SKM-1 (cell line): ENCODE data around the gene GLI2.

Experiments
- DNase-seq: peaks from one replicate; lab custom pipeline; 2025; ENCODE audit not compliant: unreplicated experiment; lab: John Stamatoyannopoulos, UW

Gene GLI2

DNA sequence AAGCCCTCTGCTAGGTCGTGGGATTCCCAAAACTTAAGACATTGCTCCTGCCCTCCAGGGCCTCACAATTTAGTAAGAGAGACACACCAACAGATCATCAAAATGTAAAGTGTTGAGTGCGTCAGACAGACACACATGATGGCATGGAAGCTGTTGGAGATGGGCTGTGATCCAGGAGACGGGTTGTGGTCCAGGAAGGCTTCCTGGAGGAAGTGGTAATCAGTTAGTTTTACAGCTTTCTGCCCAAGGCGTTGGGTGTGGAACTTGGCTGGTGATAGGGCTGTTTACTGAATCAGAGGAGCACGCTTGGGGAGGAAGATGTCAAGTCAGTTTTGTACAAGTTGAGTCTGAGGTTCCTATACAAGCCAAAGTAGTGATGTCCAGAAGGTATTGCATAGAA lies 24.0 kb upstream of the GLI2 start:
- no peak for DNase-seq

DNA sequence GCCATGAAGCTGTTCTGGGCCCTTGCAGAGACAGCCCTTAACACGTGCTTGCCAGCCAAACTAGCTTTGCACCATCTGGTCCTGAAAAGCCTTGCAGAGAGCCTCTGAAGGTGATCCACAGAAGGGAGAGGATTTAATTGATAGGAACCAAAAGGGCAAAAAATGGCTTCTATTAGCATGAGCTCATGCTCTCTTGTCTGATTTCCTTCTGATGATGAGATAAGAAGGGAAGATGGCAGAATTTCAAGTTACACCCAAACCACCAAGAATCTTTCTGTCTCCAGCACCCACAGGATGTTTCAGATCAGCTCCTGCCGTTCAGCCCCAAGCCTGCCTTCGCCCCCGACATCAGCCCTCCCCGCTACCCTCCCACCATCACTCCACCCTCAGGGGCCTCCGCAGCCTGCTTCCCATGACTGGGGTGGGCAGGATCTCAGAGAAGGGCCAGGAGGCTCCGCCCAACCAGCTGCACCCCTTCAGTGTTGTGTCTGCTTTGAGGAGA lies 23.4 kb upstream of the GLI2 start:
- DNase-seq: no peak

DNA sequence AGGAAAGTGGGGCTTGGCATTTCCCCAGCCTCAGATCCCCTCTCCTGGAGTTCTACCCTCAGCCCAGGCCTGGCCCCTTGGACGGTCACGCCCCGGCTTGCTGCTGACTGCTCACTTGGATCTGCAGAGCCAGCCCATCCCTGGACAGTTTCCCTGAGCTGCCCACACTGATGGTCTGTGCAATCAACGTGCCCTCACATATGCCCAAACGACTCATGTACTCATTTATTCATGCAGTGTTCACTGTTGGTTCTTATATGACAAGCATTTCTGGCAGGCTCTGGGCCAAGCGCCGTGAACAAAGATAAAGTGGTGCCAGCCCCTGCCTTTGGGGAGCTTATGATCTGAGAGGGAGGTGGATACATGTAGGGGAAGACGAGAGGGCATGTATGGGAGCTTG lies 20.3 kb upstream of the GLI2 start:
- DNase-seq: no peak

DNA sequence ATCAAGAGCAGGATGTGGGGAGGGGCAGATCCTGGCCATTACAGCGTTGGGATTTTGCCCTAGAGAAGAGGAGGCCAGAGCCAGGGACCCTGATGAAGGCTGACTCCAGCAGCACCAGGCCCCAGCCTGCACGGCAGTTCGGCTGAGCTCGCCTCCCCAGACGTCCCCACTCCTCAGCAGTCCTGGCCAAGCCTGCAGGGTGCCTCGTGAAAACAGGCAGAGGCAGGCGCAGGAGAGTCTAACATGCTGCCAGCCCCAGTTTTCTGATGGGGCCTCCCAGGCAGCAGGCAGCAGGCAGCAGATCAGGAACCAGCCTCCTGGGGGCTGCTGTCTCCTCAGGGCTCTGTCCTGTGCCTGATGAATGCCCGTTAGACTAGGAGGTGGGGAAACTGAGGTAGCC lies 19.7 kb upstream of the GLI2 start:
- DNase-seq: no peak

DNA sequence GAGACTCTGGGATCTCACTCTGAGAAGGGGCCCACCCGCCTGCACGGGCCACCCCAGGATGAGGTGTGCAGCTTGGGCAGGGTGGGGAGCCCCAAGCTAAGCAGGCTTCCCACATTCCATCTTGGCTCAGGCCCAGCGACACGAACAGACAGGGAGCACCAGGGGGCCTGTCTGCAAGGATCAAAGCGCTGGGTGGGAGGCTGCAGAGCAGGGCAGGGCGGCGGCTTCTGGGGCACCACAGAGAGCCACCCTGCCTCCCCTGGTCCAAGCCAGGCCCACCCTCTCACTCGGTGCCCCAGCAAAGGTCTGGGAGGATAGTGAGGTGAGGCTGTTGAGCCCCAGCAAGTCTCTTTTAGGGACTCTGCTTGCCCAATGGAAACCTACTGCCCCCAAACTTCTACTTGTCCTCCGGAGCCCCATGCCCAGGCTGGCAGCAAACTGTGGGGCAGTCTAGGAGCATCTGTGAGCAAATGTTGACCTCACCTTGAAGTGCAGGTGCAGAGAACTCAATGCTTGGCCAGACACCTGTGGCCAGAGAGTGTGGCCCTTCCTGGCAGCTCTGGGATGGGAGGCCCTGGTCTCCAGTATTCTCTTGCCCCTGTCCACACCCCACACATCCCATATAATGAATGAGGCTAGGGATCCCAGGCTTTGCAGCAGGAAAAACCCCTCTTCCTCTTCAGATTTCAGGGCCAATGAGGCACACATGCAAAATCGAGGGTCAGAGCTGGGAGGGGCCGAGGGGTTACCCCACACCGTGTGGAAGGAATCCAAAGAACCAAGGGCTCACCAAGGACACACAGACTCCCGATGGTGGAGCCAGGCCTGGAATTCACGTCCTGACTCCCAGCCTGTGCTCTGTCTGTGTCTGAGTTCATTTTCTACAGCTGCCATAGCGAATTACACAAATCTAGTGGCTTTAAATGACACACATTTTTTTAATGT lies 18.8 kb upstream of the GLI2 start:
- no peak for DNase-seq

DNA sequence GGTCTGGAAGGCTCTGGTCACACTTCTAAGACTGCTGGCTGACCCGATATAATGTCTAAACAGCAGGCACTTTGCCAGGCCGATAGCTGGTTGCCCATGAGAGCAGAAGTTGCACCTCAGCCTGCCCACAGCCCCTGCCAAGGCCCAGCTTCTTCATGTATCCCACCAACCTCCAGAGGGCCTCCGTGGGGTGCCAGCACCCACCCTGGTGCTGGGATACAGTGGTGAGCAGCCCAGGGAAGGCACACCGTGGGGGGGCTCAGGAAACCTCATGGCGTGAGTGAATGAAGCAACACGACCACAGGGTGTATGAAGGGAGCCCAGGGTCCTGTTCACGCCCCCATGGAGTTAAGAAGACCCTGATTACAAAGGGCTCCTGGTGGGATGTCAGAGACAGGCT lies 16.2 kb upstream of the GLI2 start:
- no peak for DNase-seq

DNA sequence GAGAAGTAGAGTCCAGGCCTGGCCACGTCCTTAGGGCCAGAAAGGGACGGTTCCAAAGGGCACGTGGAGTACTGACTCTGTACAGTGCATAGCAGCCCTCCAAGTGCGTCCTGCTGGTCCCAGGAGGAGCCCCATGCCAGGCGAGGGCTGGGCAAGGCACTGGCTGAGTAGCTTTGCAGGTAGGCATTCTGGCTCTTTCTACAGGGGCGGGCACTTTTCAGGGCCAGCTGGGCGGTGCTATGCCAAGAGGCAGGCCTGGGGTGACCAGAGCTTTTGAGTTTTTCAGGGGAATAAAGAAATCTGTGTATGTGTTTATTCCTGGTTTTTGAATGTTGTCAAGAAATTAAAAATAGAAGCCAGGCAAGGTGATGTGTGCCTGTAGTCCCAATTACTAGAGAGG lies 15.4 kb upstream of the GLI2 start:
- DNase-seq: no peak

DNA sequence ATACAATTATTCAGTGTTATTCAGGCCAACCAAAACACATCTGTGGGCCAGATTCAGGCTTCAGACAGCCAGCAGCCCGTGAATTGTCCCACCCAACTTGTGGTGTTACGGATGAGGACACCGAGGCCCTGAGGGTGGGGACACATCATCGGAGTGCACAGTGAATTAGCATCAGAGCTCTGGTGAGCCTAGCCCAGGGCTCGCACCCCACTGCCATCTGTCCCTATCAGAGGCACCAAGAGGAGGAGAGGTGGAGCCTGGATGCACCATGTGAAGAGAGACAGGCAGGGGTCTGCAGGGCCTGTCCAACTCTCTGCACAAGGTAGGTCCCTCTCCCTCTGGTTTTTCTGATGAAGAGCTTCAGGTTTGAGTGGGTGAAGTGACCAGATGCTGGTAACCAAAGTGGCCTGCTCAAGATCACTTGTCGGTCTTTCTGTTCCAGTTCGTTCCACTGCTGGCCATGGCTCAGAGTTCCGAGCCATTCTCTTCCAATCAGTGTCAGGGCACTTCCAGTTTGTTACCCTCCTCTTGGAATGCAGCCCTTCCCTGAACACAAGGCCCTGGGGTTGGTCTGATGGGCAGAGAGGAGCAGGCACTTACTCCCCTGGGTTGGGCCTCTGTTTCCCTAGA lies 14.8 kb upstream of the GLI2 start:
- no peak for DNase-seq

DNA sequence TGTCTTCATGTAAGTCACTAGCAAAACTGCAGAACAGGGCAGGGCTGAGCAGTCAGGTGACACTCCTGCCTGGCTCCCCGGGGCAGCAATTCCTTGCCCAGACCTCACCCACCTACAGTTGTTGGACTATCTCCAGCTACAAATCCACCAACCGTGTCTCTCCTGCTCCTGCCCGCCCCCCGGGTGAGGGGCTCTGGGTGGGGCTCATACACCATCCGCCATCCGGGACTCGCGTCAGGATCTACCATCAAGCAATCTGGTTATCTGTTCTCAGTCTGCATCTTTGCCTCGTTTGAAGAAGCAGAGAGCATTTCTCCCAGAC lies 13.5 kb upstream of the GLI2 start:
- no peak for DNase-seq

DNA sequence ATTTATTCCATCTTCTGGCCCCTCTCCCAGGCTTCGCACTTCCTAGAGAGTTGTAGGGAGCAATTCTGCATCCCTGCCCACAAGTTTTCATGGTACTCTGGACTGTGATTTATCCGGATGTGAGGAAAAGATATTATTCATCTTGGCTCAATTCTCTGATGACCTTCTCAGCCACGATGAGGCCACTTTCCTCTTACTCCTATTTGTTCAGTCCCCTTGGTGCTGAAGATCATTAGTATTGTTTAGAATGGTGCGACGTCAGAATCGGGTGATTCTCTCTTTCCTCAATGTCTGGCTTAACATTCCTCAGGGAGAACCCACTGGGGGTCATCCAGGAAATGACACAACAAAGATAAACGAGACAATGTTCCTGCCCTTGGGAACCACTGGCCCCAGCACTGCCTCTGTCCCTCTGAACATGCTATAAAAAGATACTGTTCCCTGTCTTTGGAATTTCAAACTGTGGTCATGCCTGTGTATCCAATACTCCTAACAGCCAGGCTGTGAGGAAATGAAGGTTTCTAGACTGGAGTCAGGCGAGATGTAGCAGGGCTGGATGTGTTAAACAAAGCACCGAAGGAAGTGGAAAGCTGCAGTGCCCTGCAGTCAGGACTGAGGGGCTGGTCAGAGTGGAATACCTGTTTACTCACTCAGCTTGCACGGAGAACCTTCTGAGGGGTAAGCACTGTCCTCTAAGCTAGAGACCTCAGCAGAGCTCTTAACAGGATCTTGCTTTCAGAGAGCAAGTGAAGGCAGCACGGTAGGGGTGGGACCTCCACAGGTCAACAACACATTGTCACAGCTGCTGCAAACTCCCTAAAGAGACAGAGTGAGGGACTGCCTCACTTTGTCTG lies 12.9 kb upstream of the GLI2 start:
- DNase-seq: no peak

DNA sequence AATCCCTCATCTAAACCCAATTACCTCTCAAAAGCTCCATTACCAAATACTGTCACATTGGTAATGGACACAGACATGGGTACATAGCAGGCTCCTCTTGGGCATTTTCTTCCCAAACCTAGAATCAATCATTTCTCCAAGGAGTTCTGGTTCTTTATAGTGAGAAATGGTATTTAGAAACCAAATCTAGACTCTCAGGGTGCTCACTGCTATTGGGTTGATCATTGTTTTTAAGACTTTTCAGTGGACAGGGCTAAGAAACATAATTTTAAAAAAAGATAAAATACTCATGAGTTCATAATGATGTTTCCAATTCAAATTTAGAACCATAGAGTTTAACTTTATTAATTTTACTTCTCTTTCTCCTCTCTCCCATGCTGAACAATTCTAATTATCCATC lies 9.4 kb upstream of the GLI2 start:
- no peak for DNase-seq

DNA sequence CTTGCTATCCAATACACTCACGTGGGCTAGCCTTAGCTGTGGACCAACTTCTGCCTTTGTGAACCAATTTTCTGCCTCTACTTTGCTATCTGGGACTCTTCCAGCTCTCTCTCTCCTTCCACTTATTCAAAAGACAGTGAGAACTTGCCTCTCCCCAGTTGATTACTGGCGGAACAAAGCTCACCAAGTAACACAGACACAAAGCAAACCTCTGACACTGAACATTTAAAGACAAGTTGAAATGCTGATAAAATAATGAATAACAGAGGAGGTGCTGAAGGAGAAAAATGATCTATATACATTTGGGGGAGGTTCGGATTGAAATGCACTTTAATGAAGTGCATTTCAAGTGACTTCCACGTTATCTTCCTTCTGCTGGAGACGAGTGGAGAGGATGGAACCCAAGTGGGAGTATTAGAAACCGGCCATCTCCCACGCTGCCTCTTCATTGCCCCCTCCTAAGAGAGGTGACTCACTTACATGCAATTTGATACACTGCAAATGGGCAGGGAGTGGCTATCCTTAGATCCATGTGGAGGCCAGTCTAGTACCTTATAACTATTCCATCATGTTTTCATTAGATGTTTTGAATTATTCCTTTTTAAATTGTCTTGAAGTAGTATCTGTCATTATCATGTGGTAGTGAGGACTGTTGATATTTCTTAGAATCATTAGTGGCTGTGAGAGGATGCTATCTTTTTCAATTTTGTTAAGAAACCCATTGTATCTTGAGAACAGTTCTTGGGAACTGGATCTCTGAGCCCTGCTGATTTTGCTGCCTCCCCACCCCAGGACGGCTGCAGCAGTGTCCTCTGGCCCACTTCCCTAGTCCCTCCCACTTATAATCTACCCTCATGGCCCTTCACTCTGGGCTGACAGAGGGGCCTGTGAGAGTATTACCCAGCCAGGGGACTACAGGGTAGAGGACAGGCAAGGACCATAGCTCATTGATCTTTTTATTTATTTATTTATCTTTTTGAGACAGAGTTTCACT lies 6.0 kb upstream of the GLI2 start:
- no peak for DNase-seq

DNA sequence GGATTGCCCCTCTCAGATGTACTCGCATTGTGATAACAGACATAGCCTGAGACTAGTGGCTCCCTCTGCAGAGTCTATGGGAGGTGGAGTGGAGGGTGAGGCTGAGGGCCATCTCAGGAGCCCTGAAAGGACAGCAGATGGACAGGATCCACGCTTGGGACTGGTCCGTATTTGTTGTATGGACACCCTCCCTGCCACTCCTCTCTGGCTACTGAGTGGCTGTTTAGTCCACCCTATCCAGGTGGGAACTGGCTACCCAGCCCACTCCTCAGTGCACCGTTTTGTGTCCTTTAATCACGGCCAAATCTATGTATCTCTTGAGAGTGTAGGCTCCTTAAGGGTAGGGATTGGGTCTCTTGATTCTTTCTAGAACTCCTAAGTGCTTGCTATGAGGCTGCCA lies 4.5 kb upstream of the GLI2 start:
- no peak for DNase-seq

DNA sequence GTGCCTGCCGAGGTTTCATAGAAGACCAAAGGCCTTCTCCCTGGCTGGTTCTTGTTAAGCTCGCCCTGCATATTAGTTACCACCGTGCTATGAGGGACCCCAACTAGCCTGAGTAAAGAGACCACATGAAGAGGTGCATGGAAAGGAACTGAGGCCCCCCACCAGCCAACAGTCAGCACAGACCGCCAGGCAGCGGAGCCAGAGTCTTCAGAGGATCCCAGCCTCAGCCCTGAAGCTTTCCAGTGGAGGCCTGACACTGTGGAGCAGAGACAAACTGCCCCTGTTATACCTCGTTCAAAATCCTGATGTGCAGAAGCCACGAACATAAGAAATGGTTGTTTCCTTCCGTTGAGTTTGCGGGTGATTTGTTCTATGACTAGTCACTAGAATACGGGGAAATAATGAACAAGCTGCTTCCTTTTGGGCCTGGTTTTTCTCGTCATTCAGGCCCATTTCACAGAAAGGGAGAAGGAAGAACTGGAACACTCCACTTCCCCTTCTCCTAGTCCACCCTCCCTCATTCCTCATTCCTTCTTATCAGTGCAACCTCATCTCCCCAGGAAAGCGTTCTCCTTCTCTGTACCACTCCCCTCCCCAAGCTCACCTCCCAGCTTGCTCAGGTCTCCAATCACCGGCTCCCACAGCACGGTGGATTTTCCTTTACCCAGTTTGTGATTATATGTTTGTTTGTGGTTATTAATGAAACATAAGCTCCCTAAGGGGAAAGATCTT lies 3.0 kb upstream of the GLI2 start:
- no peak for DNase-seq

DNA sequence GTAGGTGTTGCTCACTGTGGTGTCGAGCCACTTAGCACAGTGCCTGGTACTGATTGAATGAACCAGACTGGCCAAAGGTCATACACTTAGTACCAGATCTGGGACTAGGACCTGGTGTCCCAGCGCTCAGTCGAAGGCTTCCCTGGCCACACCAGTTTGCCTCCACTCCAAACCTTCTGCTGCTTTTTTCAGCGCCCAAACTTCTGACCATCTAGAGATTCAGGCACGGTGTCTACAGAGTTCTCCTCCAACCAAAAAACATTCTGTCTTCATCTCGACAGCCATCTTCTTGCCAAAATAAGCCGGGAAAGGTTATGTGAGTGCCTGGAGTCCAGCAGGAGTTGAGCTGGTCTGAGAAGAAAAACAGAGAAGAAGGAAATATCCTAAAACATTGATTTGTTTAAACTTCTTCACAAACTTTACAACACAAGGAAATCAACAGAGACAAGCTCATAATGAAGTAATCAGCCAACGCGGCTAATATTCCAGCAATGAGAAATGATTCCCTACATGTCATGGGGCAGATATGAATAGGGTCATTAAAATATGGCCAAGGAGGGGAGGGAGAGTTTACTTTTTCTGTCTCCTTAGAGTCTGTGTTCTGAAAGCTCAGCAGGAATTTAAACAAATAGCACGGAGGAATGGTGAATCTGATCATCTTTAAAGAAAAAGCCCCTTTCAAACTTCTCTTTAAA lies 2.3 kb upstream of the GLI2 start:
- no peak for DNase-seq

DNA sequence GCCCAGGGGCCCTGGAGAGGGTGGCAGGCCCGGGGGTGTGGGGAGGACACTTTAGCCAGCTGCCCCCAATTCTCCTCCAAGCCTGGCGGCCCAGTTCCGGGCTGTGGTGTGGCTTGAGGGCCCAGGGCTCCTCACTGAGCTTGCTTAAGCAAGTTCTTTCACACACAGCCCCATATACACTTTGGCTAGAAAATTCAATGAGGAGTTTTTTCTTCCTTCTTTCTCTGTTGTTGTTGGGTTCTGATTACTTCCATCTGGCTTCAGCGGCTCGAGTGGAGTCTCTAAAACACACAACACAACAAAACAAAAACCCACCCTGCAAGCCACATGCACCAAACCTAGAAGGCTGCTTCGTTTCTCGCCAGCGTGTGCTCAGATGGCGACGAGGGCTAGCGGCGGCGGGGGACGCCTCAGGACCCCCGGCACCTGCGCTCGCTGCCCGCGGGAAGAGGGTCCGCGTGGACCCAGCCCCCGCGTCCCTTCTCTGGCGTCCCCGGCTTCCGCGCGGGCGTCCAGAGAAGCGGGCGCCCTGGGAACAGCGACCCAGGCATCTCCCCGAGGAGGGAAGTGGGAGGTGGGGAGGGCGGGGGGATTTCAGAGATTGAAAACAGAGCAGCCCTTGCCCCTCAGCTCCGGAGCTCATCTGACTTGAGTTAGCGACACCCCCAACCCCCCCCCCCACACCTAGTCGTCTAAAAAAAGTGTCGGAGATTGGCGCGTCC lies 577 bp upstream of the GLI2 start:
- DNase-seq: no peak

DNA sequence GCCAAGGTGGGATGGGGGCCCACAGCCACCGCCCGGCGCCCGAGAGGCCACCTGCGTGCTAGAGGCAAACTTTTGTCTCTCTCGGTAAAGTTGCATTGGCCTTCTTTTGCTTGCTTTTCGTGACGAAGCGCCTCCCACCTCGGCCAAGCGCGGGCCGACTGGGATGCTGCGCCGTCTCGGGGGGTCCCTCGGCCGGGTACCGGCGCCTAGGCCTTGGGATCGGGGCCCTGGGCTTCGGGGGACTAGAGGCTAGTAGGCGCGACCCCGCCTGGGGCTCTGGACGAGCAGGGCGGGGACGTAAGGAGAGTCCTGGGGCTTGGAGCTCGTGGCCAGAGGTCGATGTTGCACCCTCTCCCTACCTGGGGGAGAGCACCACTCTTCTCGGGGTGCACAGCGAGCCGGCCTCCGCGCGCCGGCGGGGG lies 545 bp downstream of the GLI2 start:
- DNase-seq: no peak

DNA sequence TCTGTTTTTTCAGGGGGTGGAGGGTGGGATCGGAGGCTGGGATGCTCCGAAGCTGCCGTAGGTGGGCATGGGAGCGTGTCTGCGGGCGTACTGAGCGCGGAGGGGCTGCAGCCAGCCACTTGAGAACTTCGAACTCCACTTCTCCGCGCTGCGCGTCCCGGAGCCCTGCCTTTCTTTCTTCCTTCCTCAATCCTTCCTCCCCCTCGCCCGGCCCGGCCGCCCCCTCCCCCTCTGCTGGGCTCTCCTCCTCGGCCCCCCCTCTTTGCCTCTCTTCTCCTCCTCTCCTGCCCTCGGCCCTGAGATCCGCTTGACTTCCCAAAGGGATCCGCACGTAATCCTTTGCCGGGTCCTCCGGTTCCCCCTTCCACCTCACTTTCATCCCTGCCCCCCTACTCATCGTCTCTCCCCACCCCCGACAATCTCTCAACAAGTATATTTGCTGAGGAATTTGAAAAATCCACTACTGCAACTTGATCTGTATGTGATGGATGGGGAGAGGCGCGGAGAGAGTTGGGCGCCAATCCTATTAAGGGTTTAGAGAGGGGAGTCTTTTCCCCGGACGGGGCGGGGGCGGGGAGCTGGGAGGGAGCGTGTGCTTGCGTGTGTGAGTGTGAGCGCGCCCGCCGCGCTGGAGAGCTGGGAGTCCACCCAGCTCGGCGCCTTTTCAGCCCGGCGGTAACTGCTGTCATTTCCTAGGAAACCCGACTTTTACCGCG lies 1.1 kb downstream of the GLI2 start:
- no peak for DNase-seq
